ENCODE data around the gene SYVN1. TPM values are rescaled to one million over a fixed set of nuclear protein-coding genes. Genes with fewer than 3 reads are reported as not detected.
"Not testable (repeated sequence)": the region's sequence is repeated elsewhere in the genome, so short reads cannot be mapped to it uniquely, and the experiment has no call there.

SYVN1 gene
- total and polyA plus RNA-seq, 2 donors = 3.6 to 22.7 TPM

DNA sequence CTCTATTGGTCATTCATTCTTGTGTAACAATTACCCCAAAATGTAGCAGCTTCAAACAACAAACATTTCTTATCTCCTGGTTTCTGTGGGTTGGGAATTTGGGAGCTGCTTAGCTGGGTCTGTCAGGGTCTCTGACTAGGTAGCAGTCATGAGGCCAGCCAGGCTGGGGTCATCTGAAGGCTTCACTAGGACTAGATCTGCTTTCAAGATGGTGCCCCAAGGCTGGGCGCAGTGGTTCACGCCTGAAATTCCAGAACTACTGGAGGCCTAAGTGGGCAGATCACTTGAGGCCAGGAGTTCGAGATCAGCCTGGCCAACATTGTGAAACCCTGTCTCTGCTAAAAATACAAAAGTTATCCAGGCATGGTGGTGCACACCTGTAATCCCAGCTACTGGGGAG, 22.6 kb upstream of the SYVN1 start:
- no peaks in the 10 kb centered on the region for H3K27me3 ChIP-seq (ENCODE audit: control insufficient read depth in 2 of 2, insufficient read depth in 1 of 2, low read length in 1 of 2)
- DNase-seq (ENCODE audit: low read depth in 6 of 9, low spot score in 9 of 9) = no peak
- H3K9me3 ChIP-seq (ENCODE audit: control insufficient read depth in 2 of 2, insufficient read depth in 1 of 2, low read length in 1 of 2) = peaks cover 0 to 3% of the 10 kb centered on the region in 2 donors
- H3K4me3 ChIP-seq (ENCODE audit: low read length in 2 of 2) = no peak overlapping the region
- H3K4me1 ChIP-seq (ENCODE audit: control insufficient read depth in 2 of 2, insufficient read depth in 2 of 2, low read length in 2 of 2) = no peaks in the 10 kb centered on the region
- H3K36me3 ChIP-seq (ENCODE audit: control insufficient read depth in 2 of 2, insufficient read depth in 2 of 2, low read length in 1 of 2) = no peaks in the 10 kb centered on the region
- 96% methylated on average over 3 of the region's 3 CpGs for WGBS
- H3K27ac ChIP-seq (ENCODE audit: low read depth in 1 of 2, low read length in 1 of 2) = no peak overlapping the region

DNA sequence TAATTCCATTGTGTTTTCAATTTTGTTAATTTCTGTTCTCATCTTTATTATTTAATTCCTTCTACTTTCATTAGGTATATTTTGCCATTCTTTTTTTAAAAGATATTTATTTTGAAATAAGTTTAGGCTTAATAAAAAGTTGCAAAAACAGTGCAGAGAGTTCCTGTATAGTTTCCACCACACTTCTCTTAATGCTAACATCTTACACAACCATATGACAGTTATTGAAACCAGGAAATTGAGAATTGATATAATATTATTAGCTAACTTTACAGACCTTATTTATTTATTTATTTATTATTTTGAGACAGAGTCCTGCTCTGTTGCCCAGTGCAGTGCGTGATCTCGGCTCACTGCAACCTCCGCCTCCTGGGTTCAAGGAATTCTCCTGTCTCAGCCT, 21.9 kb upstream of the SYVN1 start:
- no peak overlapping the region for H3K27ac ChIP-seq (ENCODE audit: low read depth in 1 of 2, low read length in 1 of 2)
- H3K4me1 ChIP-seq (ENCODE audit: control insufficient read depth in 2 of 2, insufficient read depth in 2 of 2, low read length in 2 of 2) = no peaks in the 10 kb centered on the region
- DNase-seq (ENCODE audit: low read depth in 6 of 9, low spot score in 9 of 9) = no peak
- over 99% methylated on average over 3 of the region's 3 CpGs for WGBS
- no peaks in the 10 kb centered on the region for H3K27me3 ChIP-seq (ENCODE audit: control insufficient read depth in 2 of 2, insufficient read depth in 1 of 2, low read length in 1 of 2)
- no peaks in the 10 kb centered on the region for H3K36me3 ChIP-seq (ENCODE audit: control insufficient read depth in 2 of 2, insufficient read depth in 2 of 2, low read length in 1 of 2)
- H3K4me3 ChIP-seq (ENCODE audit: low read length in 2 of 2) = no peak overlapping the region
- peaks cover 0 to 3% of the 10 kb centered on the region in 2 donors for H3K9me3 ChIP-seq (ENCODE audit: control insufficient read depth in 2 of 2, insufficient read depth in 1 of 2, low read length in 1 of 2)

DNA sequence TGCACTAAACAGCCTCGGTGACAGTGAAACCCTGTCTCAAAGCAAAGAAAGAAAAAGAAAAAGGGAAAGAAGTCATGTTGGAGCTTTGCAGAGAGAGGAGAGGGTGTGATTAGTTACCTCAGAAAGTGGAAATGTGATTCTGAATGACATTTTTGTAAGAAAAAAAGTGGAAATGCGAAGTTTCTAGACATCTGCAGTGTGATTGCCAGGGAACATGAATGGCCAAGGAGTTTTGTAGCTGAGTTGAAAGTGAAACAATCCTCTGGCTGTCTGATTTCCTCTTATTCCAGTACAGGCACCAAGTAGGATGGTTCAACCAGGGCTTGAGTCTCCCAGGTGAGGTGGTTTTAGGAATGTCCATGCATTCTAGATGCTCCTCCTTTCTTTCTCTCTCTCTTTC, 17.8 kb upstream of the SYVN1 start:
- no peaks in the 10 kb centered on the region for H3K36me3 ChIP-seq (ENCODE audit: control insufficient read depth in 2 of 2, insufficient read depth in 2 of 2, low read length in 1 of 2)
- no peak for DNase-seq (ENCODE audit: low read depth in 6 of 9, low spot score in 9 of 9)
- peaks cover 0 to 4% of the 10 kb centered on the region in 2 donors for H3K4me1 ChIP-seq (ENCODE audit: control insufficient read depth in 2 of 2, insufficient read depth in 2 of 2, low read length in 2 of 2)
- no peak overlapping the region for H3K27ac ChIP-seq (ENCODE audit: low read depth in 1 of 2, low read length in 1 of 2)
- WGBS = 85% methylated on average over 2 of the region's 2 CpGs
- peaks cover 0 to 5% of the 10 kb centered on the region in 2 donors for H3K9me3 ChIP-seq (ENCODE audit: control insufficient read depth in 2 of 2, insufficient read depth in 1 of 2, low read length in 1 of 2)
- no peaks in the 10 kb centered on the region for H3K27me3 ChIP-seq (ENCODE audit: control insufficient read depth in 2 of 2, insufficient read depth in 1 of 2, low read length in 1 of 2)
- no peak overlapping the region for H3K4me3 ChIP-seq (ENCODE audit: low read length in 2 of 2)

DNA sequence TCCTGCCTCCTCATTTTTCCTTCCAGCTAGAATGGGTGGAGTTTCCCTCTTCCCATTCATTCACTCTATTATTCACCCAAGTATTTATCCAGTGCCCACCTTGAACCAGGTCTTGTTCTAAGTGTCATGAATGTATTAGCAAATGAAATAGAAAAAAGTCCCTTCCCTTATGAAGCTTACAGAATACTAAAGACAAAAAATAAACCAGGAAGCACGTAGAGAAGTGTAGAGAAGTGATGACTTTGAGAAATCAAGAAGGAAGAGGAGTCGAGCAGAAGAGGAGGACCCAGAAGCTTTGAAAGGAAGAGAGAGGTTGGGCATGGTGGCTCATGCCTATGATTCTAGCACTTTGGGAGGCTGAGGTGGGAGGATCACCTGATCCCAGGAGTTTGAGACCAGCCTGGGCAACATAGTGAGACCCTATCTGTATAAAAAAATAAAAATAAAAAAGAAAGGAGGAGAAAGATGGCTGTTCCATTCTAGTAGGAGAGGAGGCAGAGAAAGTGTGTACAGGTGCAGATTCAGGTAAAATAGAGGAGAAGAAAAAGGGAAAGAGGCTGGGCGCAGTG, 17.1 kb upstream of the SYVN1 start:
- peaks cover 0 to 4% of the 10 kb centered on the region in 2 donors for H3K4me1 ChIP-seq (ENCODE audit: control insufficient read depth in 2 of 2, insufficient read depth in 2 of 2, low read length in 2 of 2)
- H3K27ac ChIP-seq (ENCODE audit: low read depth in 1 of 2, low read length in 1 of 2) = no peak overlapping the region
- no peaks in the 10 kb centered on the region for H3K36me3 ChIP-seq (ENCODE audit: control insufficient read depth in 2 of 2, insufficient read depth in 2 of 2, low read length in 1 of 2)
- H3K27me3 ChIP-seq (ENCODE audit: control insufficient read depth in 2 of 2, insufficient read depth in 1 of 2, low read length in 1 of 2) = no peaks in the 10 kb centered on the region
- no peak for DNase-seq (ENCODE audit: low read depth in 6 of 9, low spot score in 9 of 9)
- 59% methylated on average over 3 of the region's 3 CpGs for WGBS
- peaks cover 0 to 10% of the 10 kb centered on the region in 2 donors for H3K9me3 ChIP-seq (ENCODE audit: control insufficient read depth in 2 of 2, insufficient read depth in 1 of 2, low read length in 1 of 2)
- H3K4me3 ChIP-seq (ENCODE audit: low read length in 2 of 2) = no peak overlapping the region

DNA sequence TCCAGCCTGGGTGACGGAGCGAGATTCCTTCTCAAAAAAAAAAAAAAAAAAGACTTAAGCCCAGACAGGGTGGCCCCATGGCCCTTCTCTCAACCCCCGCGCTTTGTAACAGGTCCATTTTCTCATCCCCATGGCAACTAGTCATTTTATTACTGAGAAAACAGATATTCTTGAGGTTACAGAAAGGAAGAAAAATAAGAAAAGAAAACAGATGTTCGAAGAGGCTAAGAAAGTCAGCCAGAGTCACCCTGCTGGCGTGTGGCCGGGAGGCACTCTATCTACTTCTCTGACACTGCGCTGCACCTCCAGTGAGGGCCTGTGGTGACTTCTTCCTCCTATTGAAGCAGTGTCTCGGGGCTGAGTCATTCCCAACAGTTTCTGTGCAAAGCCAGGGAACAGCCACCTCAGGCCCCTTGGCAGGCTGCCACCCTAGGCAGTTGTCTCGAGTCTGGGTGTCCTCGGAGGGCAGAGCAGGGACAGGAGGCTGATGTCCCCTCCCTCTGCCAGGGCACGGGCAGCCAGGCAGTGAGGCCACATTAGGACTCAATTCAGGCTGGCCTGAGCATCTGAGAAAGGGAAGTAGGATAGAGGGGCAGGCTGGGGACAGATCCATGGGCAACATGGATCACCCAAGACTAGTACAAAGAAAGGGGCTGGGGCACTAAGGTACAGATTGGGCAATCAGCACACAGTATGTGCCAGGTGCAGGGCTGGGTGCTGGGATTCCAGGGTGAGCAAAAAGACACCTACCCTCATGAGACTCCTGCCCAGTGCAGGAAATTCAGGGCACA, 16.4 kb upstream of the SYVN1 start:
- WGBS = 31% methylated on average over 12 of the region's 12 CpGs
- Histone ChIP-seq H3K36me3 (ENCODE audit: control insufficient read depth in 2 of 2, insufficient read depth in 2 of 2, low read length in 1 of 2) (no peaks in the 10 kb centered on the region), H3K9me3 (ENCODE audit: control insufficient read depth in 2 of 2, insufficient read depth in 1 of 2, low read length in 1 of 2) (peaks cover 0 to 10% of the 10 kb centered on the region in 2 donors), H3K4me1 (ENCODE audit: control insufficient read depth in 2 of 2, insufficient read depth in 2 of 2, low read length in 2 of 2) (peaks cover 0 to 4% of the 10 kb centered on the region in 2 donors), H3K27ac (ENCODE audit: low read depth in 1 of 2, low read length in 1 of 2) (peak overlapping the region in 1 of 2 donors; percentile 31), H3K27me3 (ENCODE audit: control insufficient read depth in 2 of 2, insufficient read depth in 1 of 2, low read length in 1 of 2) (no peaks in the 10 kb centered on the region), H3K4me3 (ENCODE audit: low read length in 2 of 2) (no peak overlapping the region)
- peak in 1 of 9 donors; percentile 22 for DNase-seq (ENCODE audit: low read depth in 6 of 9, low spot score in 9 of 9)

DNA sequence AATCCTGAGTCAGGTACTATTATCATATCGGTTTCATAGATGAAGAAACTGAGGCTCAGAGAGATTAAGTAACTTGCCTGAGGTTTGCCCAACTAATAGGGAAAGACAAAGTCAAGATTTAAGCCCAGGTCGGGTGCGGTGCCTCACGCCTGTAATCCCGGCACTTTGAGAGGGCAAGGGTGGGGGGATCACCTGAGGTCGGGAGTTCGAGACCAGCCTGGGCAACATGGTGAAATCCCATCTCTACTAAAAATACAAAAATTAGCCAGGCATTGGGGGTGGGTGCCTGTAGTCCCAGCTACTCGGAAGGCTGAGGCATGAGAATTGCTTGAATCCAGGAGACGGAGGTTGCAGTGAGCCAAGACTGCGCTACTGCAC, 15.8 kb upstream of the SYVN1 start:
- H3K4me3 ChIP-seq (ENCODE audit: low read length in 2 of 2); H3K27ac ChIP-seq (ENCODE audit: low read depth in 1 of 2, low read length in 1 of 2); H3K36me3 ChIP-seq (ENCODE audit: control insufficient read depth in 2 of 2, insufficient read depth in 2 of 2, low read length in 1 of 2); DNase-seq (ENCODE audit: low read depth in 6 of 9, low spot score in 9 of 9); H3K9me3 ChIP-seq (ENCODE audit: control insufficient read depth in 2 of 2, insufficient read depth in 1 of 2, low read length in 1 of 2); H3K27me3 ChIP-seq (ENCODE audit: control insufficient read depth in 2 of 2, insufficient read depth in 1 of 2, low read length in 1 of 2); H3K4me1 ChIP-seq (ENCODE audit: control insufficient read depth in 2 of 2, insufficient read depth in 2 of 2, low read length in 2 of 2): not testable (repeated sequence)
- 88% methylated on average over 10 of the region's 10 CpGs for WGBS

DNA sequence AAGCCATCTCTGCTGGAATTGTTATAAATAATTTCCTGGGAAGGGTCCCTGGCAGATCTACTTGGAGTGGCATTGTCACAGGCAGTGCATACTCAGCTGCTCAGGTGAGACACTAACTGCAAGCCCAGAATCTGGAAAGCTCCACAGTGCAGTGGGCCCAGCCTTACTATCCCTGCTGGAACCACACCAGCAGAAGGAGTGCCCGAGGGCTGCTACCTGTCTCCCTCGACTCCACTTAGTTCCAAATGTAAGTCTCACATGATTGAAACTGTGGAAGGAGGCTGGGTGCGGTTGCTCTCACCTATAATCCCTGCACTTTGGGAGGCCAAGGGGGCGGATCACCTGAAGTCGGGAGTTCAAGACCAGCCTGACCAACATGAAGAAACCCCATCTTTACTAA, 14.3 kb upstream of the SYVN1 start:
- WGBS = 96% methylated on average over 5 of the region's 5 CpGs
- peaks cover 0 to 4% of the 10 kb centered on the region in 2 donors for H3K4me1 ChIP-seq (ENCODE audit: control insufficient read depth in 2 of 2, insufficient read depth in 2 of 2, low read length in 2 of 2)
- H3K9me3 ChIP-seq (ENCODE audit: control insufficient read depth in 2 of 2, insufficient read depth in 1 of 2, low read length in 1 of 2) = peaks cover 0 to 10% of the 10 kb centered on the region in 2 donors
- no peak overlapping the region for H3K4me3 ChIP-seq (ENCODE audit: low read length in 2 of 2)
- no peaks in the 10 kb centered on the region for H3K36me3 ChIP-seq (ENCODE audit: control insufficient read depth in 2 of 2, insufficient read depth in 2 of 2, low read length in 1 of 2)
- peaks cover 0 to 2% of the 10 kb centered on the region in 2 donors for H3K27me3 ChIP-seq (ENCODE audit: control insufficient read depth in 2 of 2, insufficient read depth in 1 of 2, low read length in 1 of 2)
- H3K27ac ChIP-seq (ENCODE audit: low read depth in 1 of 2, low read length in 1 of 2) = no peak overlapping the region
- DNase-seq (ENCODE audit: low read depth in 6 of 9, low spot score in 9 of 9) = no peak

DNA sequence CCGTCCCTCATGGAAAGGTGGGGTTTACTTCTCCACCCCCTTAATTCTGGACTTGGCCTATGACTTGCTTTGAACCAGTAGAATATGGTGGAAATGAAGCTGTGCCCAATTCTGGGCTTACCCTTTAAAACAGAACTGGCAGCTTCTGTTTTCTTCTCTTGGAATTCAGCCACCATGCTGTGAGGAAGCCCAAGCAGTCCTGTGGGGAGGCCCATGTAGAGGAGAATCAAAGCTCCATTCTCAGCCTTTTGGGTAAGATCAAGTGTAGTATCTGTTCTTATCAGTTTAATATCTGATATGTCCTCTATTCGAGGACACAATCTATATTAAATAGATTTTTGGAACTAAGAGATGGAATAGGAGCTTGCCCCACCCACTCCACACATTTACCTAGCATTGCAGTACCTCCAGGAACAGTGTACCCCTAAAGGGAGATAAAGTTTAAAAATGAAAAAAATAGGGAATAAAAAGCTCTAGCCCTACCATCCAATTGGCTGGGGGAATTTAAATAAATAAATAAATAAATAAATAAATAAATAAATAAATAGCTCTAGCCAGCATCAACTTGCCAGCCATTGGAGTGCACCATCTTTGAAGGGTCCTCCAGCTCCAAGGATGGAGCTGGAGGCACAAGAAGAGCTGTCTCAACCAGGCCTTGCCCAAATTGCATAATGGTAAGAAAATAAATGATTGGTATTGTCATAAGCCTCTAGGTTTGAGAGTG, 13.2 kb upstream of the SYVN1 start:
- Histone ChIP-seq H3K27ac (ENCODE audit: low read depth in 1 of 2, low read length in 1 of 2) (no peak overlapping the region), H3K4me1 (ENCODE audit: control insufficient read depth in 2 of 2, insufficient read depth in 2 of 2, low read length in 2 of 2) (peaks cover 0 to 4% of the 10 kb centered on the region in 2 donors), H3K4me3 (ENCODE audit: low read length in 2 of 2) (no peak overlapping the region), H3K36me3 (ENCODE audit: control insufficient read depth in 2 of 2, insufficient read depth in 2 of 2, low read length in 1 of 2) (no peaks in the 10 kb centered on the region), H3K27me3 (ENCODE audit: control insufficient read depth in 2 of 2, insufficient read depth in 1 of 2, low read length in 1 of 2) (peaks cover 0 to 3% of the 10 kb centered on the region in 2 donors), H3K9me3 (ENCODE audit: control insufficient read depth in 2 of 2, insufficient read depth in 1 of 2, low read length in 1 of 2) (peaks cover 0 to 10% of the 10 kb centered on the region in 2 donors)
- 95% methylated on average over 2 of the region's 2 CpGs for WGBS
- no peak for DNase-seq (ENCODE audit: low read depth in 6 of 9, low spot score in 9 of 9)

DNA sequence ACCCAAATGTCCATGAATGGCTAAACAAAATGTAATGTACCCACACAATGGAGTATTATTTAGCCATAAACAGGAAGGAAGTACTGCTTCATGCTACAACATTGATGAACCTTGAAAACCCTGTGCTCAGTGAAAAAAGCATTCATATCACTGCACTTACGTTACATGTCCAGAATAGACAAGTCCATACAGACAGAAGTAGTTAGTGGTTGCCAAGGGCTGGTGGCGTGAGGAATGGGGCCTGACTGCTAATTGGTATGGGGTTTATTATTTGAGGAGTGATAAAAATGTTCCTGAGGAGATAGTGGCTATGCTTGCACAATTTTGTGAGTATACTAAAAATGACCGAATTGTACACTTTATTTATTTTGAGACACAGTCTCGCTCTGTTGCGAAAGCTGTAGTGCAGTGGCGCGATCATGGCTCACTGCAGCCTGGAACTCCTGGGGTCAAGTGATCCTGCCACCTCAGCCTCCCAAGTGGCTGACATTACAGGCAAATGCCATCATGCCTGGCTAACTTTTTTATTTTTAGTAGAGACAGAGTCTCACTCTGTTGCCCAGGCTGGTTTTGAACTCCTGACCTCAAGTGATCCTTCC, 7.7 kb upstream of the SYVN1 start:
- WGBS = 95% methylated on average over 7 of the region's 7 CpGs
- H3K4me1 ChIP-seq (ENCODE audit: control insufficient read depth in 2 of 2, insufficient read depth in 2 of 2, low read length in 2 of 2) = no peaks in the 10 kb centered on the region
- H3K4me3 ChIP-seq (ENCODE audit: low read length in 2 of 2) = no peak overlapping the region
- peaks cover 0 to 3% of the 10 kb centered on the region in 2 donors for H3K27me3 ChIP-seq (ENCODE audit: control insufficient read depth in 2 of 2, insufficient read depth in 1 of 2, low read length in 1 of 2)
- no peak for DNase-seq (ENCODE audit: low read depth in 6 of 9, low spot score in 9 of 9)
- no peaks in the 10 kb centered on the region for H3K36me3 ChIP-seq (ENCODE audit: control insufficient read depth in 2 of 2, insufficient read depth in 2 of 2, low read length in 1 of 2)
- no peak overlapping the region for H3K27ac ChIP-seq (ENCODE audit: low read depth in 1 of 2, low read length in 1 of 2)
- H3K9me3 ChIP-seq (ENCODE audit: control insufficient read depth in 2 of 2, insufficient read depth in 1 of 2, low read length in 1 of 2) = peaks cover 0 to 3% of the 10 kb centered on the region in 2 donors

Data from thymus (tissue), 11 donors.